ENCODE data around the gene CD151. TPM values are rescaled to one million over a fixed set of nuclear protein-coding genes. Genes with fewer than 3 reads are reported as not detected.

CD151 gene
- total and polyA plus RNA-seq, 4 donors = 31.6 to 264 (median 124) TPM

DNA sequence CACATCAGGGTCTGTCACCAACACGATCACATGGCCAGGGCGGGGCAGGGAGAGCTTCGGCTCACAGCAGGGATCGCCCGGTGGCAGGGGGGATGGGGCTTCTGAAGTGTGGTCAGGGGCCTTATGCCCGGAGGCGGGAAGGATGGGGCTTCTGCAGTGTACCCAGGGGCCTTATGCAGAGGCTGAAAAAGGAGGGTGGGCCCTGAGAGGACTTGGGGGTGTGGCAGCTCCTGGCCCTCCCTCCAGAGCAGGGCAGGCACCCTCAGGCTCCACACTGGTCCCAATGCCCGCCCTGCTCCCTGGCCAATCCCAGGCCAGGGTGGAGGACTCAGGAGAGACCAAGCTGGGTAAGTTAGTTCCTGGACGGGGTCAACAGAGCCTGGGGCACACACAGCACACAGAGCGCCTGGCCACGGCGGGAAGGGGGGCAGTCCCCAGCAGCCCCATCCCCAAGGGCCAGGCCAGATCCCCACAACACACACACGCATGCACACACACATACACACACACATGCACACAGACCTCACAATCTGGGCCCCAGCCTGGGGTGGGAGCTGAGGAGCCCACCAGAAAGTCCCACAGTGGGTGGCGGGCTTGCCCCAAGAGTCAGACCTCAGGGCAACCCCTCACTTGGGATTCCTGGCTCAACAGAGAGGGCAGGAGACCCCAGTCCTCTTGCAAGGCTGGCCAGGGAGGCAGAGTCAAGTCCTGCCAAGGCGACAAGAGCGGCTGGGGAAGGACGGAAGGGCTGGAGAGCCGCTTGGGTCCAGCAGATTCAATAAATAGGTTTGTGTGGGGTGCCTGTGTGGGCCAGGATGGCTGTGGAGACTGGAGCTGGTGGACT, 41.8 kb upstream of the CD151 start:
- DNase-seq (ENCODE audit: low spot score) = no peak
- peaks cover 0 to 11% (median 6%) of the 10 kb centered on the region in 4 donors for H3K36me3 ChIP-seq (ENCODE audit: control insufficient read depth in 4 of 4, insufficient read depth in 3 of 4, low read depth in 1 of 4, low read length in 3 of 4)
- H3K9ac ChIP-seq (ENCODE audit: low read depth in 1 of 2, low read length in 2 of 2) = no peak overlapping the region
- H3K4me3 ChIP-seq (ENCODE audit: low read depth in 1 of 3, low read length in 3 of 3) = no peak overlapping the region
- 70% methylated on average over 18 of the region's 18 CpGs for WGBS
- peaks cover 4 to 24% (median 13%) of the 10 kb centered on the region in 4 donors for H3K4me1 ChIP-seq (ENCODE audit: control insufficient read depth in 4 of 4, insufficient read depth in 4 of 4, low read length in 3 of 4)
- no peaks in the 10 kb centered on the region for H3K27me3 ChIP-seq (ENCODE audit: control insufficient read depth in 4 of 4, insufficient read depth in 4 of 4, low read length in 3 of 4)
- no peak overlapping the region for H3K27ac ChIP-seq (ENCODE audit: low read depth in 1 of 2, low read length in 2 of 2)
- H3K9me3 ChIP-seq (ENCODE audit: control insufficient read depth in 4 of 4, low read length in 3 of 4) = no peaks in the 10 kb centered on the region
- TF ChIP-seq RAD21 (IDR thresholded peaks at IDR 0.05) (no peak), GABPA (IDR thresholded peaks at IDR 0.05 in 1 of 2, conservative IDR thresholded peaks at IDR 0.05 in 1 of 2) (no peak), FOXA1 (IDR thresholded peaks at IDR 0.05) (no peak), HNF4A (conservative IDR thresholded peaks at IDR 0.05) (no peak), TAF1 (conservative IDR thresholded peaks at IDR 0.05) (no peak), RXRA (IDR thresholded peaks at IDR 0.05) (no peak), EGR1 (IDR thresholded peaks at IDR 0.05; ENCODE audit: low read depth in 2 of 2) (no peak), SP1 (IDR thresholded peaks at IDR 0.05) (no peak), NR2F2 (IDR thresholded peaks at IDR 0.05) (no peak), YY1 (IDR thresholded peaks at IDR 0.05) (no peak), JUND (IDR thresholded peaks at IDR 0.05) (no peak)
- TF ChIP-seq, protein P1, sequence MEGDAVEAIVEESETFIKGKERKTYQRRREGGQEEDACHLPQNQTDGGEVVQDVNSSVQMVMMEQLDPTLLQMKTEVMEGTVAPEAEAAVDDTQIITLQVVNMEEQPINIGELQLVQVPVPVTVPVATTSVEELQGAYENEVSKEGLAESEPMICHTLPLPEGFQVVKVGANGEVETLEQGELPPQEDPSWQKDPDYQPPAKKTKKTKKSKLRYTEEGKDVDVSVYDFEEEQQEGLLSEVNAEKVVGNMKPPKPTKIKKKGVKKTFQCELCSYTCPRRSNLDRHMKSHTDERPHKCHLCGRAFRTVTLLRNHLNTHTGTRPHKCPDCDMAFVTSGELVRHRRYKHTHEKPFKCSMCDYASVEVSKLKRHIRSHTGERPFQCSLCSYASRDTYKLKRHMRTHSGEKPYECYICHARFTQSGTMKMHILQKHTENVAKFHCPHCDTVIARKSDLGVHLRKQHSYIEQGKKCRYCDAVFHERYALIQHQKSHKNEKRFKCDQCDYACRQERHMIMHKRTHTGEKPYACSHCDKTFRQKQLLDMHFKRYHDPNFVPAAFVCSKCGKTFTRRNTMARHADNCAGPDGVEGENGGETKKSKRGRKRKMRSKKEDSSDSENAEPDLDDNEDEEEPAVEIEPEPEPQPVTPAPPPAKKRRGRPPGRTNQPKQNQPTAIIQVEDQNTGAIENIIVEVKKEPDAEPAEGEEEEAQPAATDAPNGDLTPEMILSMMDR (IDR thresholded peaks at IDR 0.05; ENCODE audit: low read depth, low read length, missing input control) = no peak
- TF ChIP-seq, protein P2, sequence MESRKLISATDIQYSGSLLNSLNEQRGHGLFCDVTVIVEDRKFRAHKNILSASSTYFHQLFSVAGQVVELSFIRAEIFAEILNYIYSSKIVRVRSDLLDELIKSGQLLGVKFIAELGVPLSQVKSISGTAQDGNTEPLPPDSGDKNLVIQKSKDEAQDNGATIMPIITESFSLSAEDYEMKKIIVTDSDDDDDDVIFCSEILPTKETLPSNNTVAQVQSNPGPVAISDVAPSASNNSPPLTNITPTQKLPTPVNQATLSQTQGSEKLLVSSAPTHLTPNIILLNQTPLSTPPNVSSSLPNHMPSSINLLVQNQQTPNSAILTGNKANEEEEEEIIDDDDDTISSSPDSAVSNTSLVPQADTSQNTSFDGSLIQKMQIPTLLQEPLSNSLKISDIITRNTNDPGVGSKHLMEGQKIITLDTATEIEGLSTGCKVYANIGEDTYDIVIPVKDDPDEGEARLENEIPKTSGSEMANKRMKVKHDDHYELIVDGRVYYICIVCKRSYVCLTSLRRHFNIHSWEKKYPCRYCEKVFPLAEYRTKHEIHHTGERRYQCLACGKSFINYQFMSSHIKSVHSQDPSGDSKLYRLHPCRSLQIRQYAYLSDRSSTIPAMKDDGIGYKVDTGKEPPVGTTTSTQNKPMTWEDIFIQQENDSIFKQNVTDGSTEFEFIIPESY (IDR thresholded peaks at IDR 0.05) = no peak
- TF ChIP-seq, protein P3, sequence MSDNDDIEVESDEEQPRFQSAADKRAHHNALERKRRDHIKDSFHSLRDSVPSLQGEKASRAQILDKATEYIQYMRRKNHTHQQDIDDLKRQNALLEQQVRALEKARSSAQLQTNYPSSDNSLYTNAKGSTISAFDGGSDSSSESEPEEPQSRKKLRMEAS (IDR thresholded peaks at IDR 0.05) = no peak
- TF ChIP-seq, protein P4, sequence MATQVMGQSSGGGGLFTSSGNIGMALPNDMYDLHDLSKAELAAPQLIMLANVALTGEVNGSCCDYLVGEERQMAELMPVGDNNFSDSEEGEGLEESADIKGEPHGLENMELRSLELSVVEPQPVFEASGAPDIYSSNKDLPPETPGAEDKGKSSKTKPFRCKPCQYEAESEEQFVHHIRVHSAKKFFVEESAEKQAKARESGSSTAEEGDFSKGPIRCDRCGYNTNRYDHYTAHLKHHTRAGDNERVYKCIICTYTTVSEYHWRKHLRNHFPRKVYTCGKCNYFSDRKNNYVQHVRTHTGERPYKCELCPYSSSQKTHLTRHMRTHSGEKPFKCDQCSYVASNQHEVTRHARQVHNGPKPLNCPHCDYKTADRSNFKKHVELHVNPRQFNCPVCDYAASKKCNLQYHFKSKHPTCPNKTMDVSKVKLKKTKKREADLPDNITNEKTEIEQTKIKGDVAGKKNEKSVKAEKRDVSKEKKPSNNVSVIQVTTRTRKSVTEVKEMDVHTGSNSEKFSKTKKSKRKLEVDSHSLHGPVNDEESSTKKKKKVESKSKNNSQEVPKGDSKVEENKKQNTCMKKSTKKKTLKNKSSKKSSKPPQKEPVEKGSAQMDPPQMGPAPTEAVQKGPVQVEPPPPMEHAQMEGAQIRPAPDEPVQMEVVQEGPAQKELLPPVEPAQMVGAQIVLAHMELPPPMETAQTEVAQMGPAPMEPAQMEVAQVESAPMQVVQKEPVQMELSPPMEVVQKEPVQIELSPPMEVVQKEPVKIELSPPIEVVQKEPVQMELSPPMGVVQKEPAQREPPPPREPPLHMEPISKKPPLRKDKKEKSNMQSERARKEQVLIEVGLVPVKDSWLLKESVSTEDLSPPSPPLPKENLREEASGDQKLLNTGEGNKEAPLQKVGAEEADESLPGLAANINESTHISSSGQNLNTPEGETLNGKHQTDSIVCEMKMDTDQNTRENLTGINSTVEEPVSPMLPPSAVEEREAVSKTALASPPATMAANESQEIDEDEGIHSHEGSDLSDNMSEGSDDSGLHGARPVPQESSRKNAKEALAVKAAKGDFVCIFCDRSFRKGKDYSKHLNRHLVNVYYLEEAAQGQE (IDR thresholded peaks at IDR 0.05) = no peak
- TF ChIP-seq, protein P5, sequence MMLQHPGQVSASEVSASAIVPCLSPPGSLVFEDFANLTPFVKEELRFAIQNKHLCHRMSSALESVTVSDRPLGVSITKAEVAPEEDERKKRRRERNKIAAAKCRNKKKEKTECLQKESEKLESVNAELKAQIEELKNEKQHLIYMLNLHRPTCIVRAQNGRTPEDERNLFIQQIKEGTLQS (IDR thresholded peaks at IDR 0.05) = no peak

All from liver (tissue), 9 donors.